ENCODE results near the gene SH3GLB1. TPM values are rescaled to one million over a fixed set of nuclear protein-coding genes. Genes with fewer than 3 reads are reported as not detected.
A peak's percentile ranks its signal among the peaks of the same experiment; 100 is the strongest.

SH3GLB1 gene
- total and polyA plus RNA-seq, 9 of the 15 experiments (the other 6 are each of a cell fraction or from before 2014, with no cell fraction given), result 8.6 to 34.2 (median 24.2) TPM

- TF ChIP-seq BCLAF1 (IDR thresholded peaks at IDR 0.05; ENCODE audit: borderline replicate concordance in 1 of 2, control insufficient read depth in 1 of 2, low read depth in 2 of 2, low read length in 1 of 2) (0 out of 4 replicates have a peak, but pooled peaks of 1 of the 2 experiments have one; percentile 62), NFRKB (IDR thresholded peaks at IDR 0.05; ENCODE audit: low read depth) (no peak), NEUROD1 (IDR thresholded peaks at IDR 0.05; ENCODE audit: borderline replicate concordance, low read depth, low read length, partially characterized antibody) (no peak), BRCA1 (IDR thresholded peaks at IDR 0.05) (no peak), BRCA1 (CRISPR knock-in tag; IDR thresholded peaks at IDR 0.05) (no peak), FOXA3 (CRISPR knock-in tag; conservative IDR thresholded peaks at IDR 0.05 in 1 of 2, IDR thresholded peaks at IDR 0.05 in 1 of 2) (no peak), NR2C2 (CRISPR knock-in tag; IDR thresholded peaks at IDR 0.05) (0 out of 2 replicates have a peak, but pooled peaks have one; percentile 12), NR2C2 (tag; IDR thresholded peaks at IDR 0.05) (peak; percentile 73), MED1 (CRISPR knock-in tag; IDR thresholded peaks at IDR 0.05; ENCODE audit: borderline replicate concordance) (no peak), ZNF347 (CRISPR knock-in tag; IDR thresholded peaks at IDR 0.05; ENCODE audit: low read depth) (no peak), TAF1 (IDR thresholded peaks at IDR 0.05; ENCODE audit: control insufficient read depth, extremely low read depth, insufficient read depth, low read length, severe bottlenecking) (peak; percentile 89), YY1 (IDR thresholded peaks at IDR 0.05; ENCODE audit: borderline replicate concordance in 1 of 3, control insufficient read depth in 1 of 3, extremely low read depth in 1 of 3, insufficient read depth in 3 of 3, insufficient read length in 1 of 3, insufficient replicate concordance in 2 of 3, low read depth in 1 of 3, low read length in 2 of 3) (peak in 2 of 3 experiments; percentile 51 to 76), XRCC4 (IDR thresholded peaks at IDR 0.05; ENCODE audit: extremely low read depth, insufficient read depth, insufficient read length) (no peak), ARID4B (CRISPR knock-in tag; IDR thresholded peaks at IDR 0.05) (peak; percentile 74), KHSRP (IDR thresholded peaks at IDR 0.05) (no peak), CBFA2T2 (conservative IDR thresholded peaks at IDR 0.05) (no peak), SMARCC2 (IDR thresholded peaks at IDR 0.05; ENCODE audit: low read depth) (no peak), TARDBP (IDR thresholded peaks at IDR 0.05) (peak; percentile 61; the same call in 1 of the 2 replicates), MLLT1 (IDR thresholded peaks at IDR 0.05) (peak in 1 of 2 experiments; percentile 52; a peak in 1 of 4 replicates)
These were observed at the start of gene SH3GLB1 (continued) for GRCh38 chr1:86704458-86704971.

Measured in K562 (cell line).